Endothelial cell of umbilical vein (primary cell): ENCODE results near the gene GUCD1. TPM values are rescaled to one million over a fixed set of nuclear protein-coding genes. Genes with fewer than 3 reads are reported as not detected.

Source experiments
- BruUV-seq: library from RNA; stranded (reverse); fragments of 400-500 nt; replicated peaks from 2 replicates; lab custom pipeline; 2021; lab: Mats Ljungman, UMichigan
- CTCF ChIA-PET: fragments of 300-600, 350-600 bp; sonication (Branson Sonifier 250); formaldehyde crosslinking; loops from one replicate; lab custom pipeline; 2021; ENCODE audit warnings: antibody characterized with exemption, inconsistent platforms; lab: Charles Lee
- POLR2A ChIA-PET: fragments of 300-600, 350-600 bp; sonication (Branson Sonifier 250); formaldehyde crosslinking; loops from one replicate; lab custom pipeline; 2021; ENCODE audit warnings: antibody characterized with exemption, inconsistent platforms; lab: Charles Lee
- DNase-seq: peaks from one replicate; pipeline ENCODE4 v3.0.0-alpha.2; 2011; ENCODE audit warnings: low read depth, low spot score
- FAIRE-seq: peaks from 2 replicates; lab custom pipeline; 2011; peaks lifted over from hg19 to GRCh38; lab: Jason Lieb, UNC
- H2AFZ ChIP-seq: 2 replicates; pipeline ENCODE4 v1.6.0; 2012; ENCODE audit warnings: low read depth, low read length, control low read depth, inconsistent platforms
- H3K27ac ChIP-seq: 2 replicates; pipeline ENCODE4 v1.5.1; 2011; ENCODE audit warnings: low read depth, mild to moderate bottlenecking, control low read depth, low read length, moderate library complexity; ENCODE audit not compliant: insufficient read depth
- H3K27me3 ChIP-seq, 2 experiments: 2 replicates each; pipeline versions ENCODE4 v1.6.0 to v1.6.1; 2011; ENCODE audit warnings: low read length in 2 of 2, mixed read lengths in 1 of 2; ENCODE audit not compliant: control insufficient read depth in 2 of 2, insufficient read depth in 2 of 2
- H3K36me3 ChIP-seq, 2 experiments: 2 replicates in 1 of 2; 3 replicates in 1 of 2; pipeline ENCODE4 v1.5.1; 2011; ENCODE audit warnings: low read length in 2 of 2, mild to moderate bottlenecking in 1 of 2, moderate library complexity in 1 of 2; ENCODE audit not compliant: control insufficient read depth in 2 of 2, insufficient read depth in 2 of 2; ENCODE audit errors: extremely low read depth in 1 of 2
- H3K4me1 ChIP-seq: 3 replicates; pipeline ENCODE4 v1.5.1; 2011; ENCODE audit warnings: mild to moderate bottlenecking, low read length; ENCODE audit not compliant: control insufficient read depth, insufficient read depth; ENCODE audit errors: extremely low read depth
- H3K4me2 ChIP-seq: 2 replicates; pipeline ENCODE4 v1.6.1; 2011; ENCODE audit warnings: low read length, control low read depth, mixed read lengths; ENCODE audit not compliant: insufficient read depth
- H3K4me3 ChIP-seq, 3 experiments: fragments of 200-600 bp in 1 of 3; sonication (generic), shearing (Covaris generic) in 1 of 3; replicated peaks in 1 of 3; 2 replicates each; pipeline ENCODE4 v1.5.1; 2011 to 2016; ENCODE audit warnings: control low read depth in 3 of 3, low read length in 3 of 3, mild to moderate bottlenecking in 2 of 3, inconsistent platforms in 1 of 3, low read depth in 1 of 3, moderate library complexity in 1 of 3; ENCODE audit not compliant: insufficient read depth in 1 of 3
- H3K79me2 ChIP-seq: 2 replicates; pipeline ENCODE4 v1.6.0; 2012; ENCODE audit warnings: low read length, inconsistent platforms; ENCODE audit not compliant: control insufficient read depth, insufficient read depth
- H3K9ac ChIP-seq: replicated peaks from 2 replicates; pipeline ENCODE3; 2011; ENCODE audit warnings: low read length, control low read depth; ENCODE audit not compliant: insufficient read depth; ENCODE audit errors: extremely low read depth
- H3K9me1 ChIP-seq: replicated peaks from 3 replicates; pipeline ENCODE4 v1.6.0; 2011; ENCODE audit warnings: mild to moderate bottlenecking, low read length; ENCODE audit not compliant: control insufficient read depth, insufficient read depth; ENCODE audit errors: extremely low read depth
- H3K9me3 ChIP-seq: replicated peaks from 2 replicates; pipeline ENCODE4 v1.5.1; 2012; ENCODE audit warnings: low read length, inconsistent platforms; ENCODE audit not compliant: control insufficient read depth, insufficient read depth
- H4K20me1 ChIP-seq: replicated peaks from 2 replicates; pipeline ENCODE3; 2011; ENCODE audit warnings: mild to moderate bottlenecking, low read length; ENCODE audit not compliant: control insufficient read depth, insufficient read depth; ENCODE audit errors: extremely low read depth
- FOS ChIP-seq: IDR thresholded peaks from 2 replicates; pipeline ENCODE4 v1.6.1; 2011; ENCODE audit warnings: mild to moderate bottlenecking, low read length, moderate library complexity, borderline replicate concordance; ENCODE audit not compliant: insufficient read depth
- GATA2 ChIP-seq: IDR thresholded peaks from 2 replicates; pipeline ENCODE4 v1.7.0; 2011; ENCODE audit warnings: low read depth, mild to moderate bottlenecking, moderate library complexity, mixed read lengths, low read length; ENCODE audit not compliant: insufficient read length, insufficient read depth
- JUN ChIP-seq: IDR thresholded peaks from 2 replicates; pipeline ENCODE4 v1.6.1; 2011; ENCODE audit warnings: borderline replicate concordance, low read depth; ENCODE audit not compliant: insufficient read length, insufficient read depth
- MYC ChIP-seq: IDR thresholded peaks from one replicate; pipeline ENCODE4 v1.6.1; 2011; ENCODE audit warnings: mild to moderate bottlenecking, low read depth, low read length
- POLR2A ChIP-seq: IDR thresholded peaks from 2 replicates; pipeline ENCODE4 v1.6.1; 2012; ENCODE audit warnings: low read depth, mild to moderate bottlenecking, control low read depth, low read length
- dilution Hi-C: fragments of 300-500 bp; cut with MboI; formaldehyde crosslinking; loops from one replicate; pipeline ENCODE4 v1.15.0; 2019; ENCODE audit warnings: low sequenced_read_pairs; ENCODE audit not compliant: extremely low pct_ligation_motif_present
- intact Hi-C: fragments of 100-400 bp; cut with micrococcal nuclease; formaldehyde crosslinking; loops from one replicate; pipeline ENCODE4 v1.10.0; 2022
- polyA plus RNA-seq, 4 experiments: library from polyadenylated mRNA; depleted of rRNA in 3 of 4; stranded (reverse) in 3 of 4; unstranded in 1 of 4; fragments of >200 nt; gene quantifications; 2 replicates each; pipeline versions ENCODE4 v1.2.1 to v1.2.3, GENCODE V29; 2011 to 2012; ENCODE audit warnings: missing spikeins in 1 of 4
- total RNA-seq: library from RNA; stranded (reverse); gene quantifications from 2 replicates; pipeline ENCODE4 v1.2.3, GENCODE V29; 2021
- TF ChIP-seq, protein P1 (sequence below), 2 donors: IDR thresholded peaks; 1 replicate in 1 of 2; 2 replicates in 1 of 2; pipeline ENCODE4 v1.5.1; 2011; ENCODE audit warnings: low read length in 2 of 2, mild to moderate bottlenecking in 2 of 2, moderate library complexity in 2 of 2, control low read depth in 1 of 2, inconsistent platforms in 1 of 2, low read depth in 1 of 2; ENCODE audit not compliant: insufficient read depth in 1 of 2; ENCODE audit errors: extremely low read depth in 1 of 2
- TF ChIP-seq, protein P2 (sequence below): IDR thresholded peaks from 2 replicates; pipeline ENCODE4 v1.6.1; 2011; ENCODE audit not compliant: insufficient read depth, insufficient read length

Gene GUCD1
- total and polyA plus RNA-seq, 2 donors (not counting 3 experiments of a cell fraction or from before 2014, with no cell fraction given) = 116 to 138 TPM

DNA sequence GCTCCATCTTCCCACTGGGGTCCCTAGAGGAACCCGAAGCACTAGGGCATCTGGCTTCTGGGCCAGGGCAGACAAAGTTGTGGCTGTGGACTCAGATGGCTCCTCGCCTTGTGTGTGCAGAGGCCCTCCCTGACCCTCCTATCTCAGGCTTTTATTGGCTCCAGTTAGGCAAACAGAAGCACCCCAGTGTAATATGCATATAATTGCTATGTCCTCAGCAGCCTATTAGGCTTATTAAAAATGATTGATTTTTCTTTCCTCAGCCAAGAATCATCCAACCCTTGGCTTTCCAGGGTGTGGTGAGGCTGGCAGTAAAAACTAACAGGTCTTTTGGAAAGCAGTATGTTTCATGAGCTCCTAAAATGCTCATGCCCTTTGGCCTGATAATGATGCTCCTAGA, 37.5 kb downstream of the GUCD1 start:
- no peaks in the 10 kb centered on the region for H3K4me1 ChIP-seq
- H3K36me3 ChIP-seq = no peaks in the 10 kb centered on the region
- H3K4me2 ChIP-seq = no peak overlapping the region
- H3K79me2 ChIP-seq = no peaks in the 10 kb centered on the region
- POLR2A ChIA-PET = no interaction called here
- TF ChIP-seq, protein P1, sequence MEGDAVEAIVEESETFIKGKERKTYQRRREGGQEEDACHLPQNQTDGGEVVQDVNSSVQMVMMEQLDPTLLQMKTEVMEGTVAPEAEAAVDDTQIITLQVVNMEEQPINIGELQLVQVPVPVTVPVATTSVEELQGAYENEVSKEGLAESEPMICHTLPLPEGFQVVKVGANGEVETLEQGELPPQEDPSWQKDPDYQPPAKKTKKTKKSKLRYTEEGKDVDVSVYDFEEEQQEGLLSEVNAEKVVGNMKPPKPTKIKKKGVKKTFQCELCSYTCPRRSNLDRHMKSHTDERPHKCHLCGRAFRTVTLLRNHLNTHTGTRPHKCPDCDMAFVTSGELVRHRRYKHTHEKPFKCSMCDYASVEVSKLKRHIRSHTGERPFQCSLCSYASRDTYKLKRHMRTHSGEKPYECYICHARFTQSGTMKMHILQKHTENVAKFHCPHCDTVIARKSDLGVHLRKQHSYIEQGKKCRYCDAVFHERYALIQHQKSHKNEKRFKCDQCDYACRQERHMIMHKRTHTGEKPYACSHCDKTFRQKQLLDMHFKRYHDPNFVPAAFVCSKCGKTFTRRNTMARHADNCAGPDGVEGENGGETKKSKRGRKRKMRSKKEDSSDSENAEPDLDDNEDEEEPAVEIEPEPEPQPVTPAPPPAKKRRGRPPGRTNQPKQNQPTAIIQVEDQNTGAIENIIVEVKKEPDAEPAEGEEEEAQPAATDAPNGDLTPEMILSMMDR (IDR thresholded peaks at IDR 0.05; ENCODE audit: extremely low read depth in 1 of 2, insufficient read depth in 1 of 2, low read depth in 1 of 2, low read length in 2 of 2) = no peak
- TF ChIP-seq FOS (no peak), GATA2 (no peak), MYC (no peak), JUN (no peak), POLR2A (no peak)
- TF ChIP-seq, protein P2, sequence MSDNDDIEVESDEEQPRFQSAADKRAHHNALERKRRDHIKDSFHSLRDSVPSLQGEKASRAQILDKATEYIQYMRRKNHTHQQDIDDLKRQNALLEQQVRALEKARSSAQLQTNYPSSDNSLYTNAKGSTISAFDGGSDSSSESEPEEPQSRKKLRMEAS = no peak
- BruUV-seq = no TSS peak
- H2AFZ ChIP-seq = no peak overlapping the region
- intact Hi-C loops = no loop called here
- CTCF ChIA-PET = interaction anchor here (1.8 kb wide), 1 partner anchor 94 kb away, joined by 8 read pairs; no protein-coding TSS in a partner anchor
- no peak overlapping the region for H3K9ac ChIP-seq
- H3K27ac ChIP-seq = no peak overlapping the region
- H3K9me3 ChIP-seq = no peaks in the 10 kb centered on the region
- H3K27me3 ChIP-seq = peaks cover 5 to 6% of the 10 kb centered on the region in 2 experiments
- dilution Hi-C loops = no loop called here
- H3K9me1 ChIP-seq = no peaks in the 10 kb centered on the region
- H4K20me1 ChIP-seq = no peaks in the 10 kb centered on the region
- H3K4me3 ChIP-seq = no peak overlapping the region
- no peak for DNase-seq
- FAIRE-seq = no peak
